NCI-H526 (cell line): Measurements from ENCODE around the gene COMTD1.
"Not testable (repeated sequence)": the region's sequence is repeated elsewhere in the genome, so short reads cannot be mapped to it uniquely, and the experiment has no call there.

ENCODE experiments used
- DNase-seq, 2 experiments: peaks; one replicate each; lab custom pipeline; 2025; lab: John Stamatoyannopoulos, UW

Gene COMTD1

DNA sequence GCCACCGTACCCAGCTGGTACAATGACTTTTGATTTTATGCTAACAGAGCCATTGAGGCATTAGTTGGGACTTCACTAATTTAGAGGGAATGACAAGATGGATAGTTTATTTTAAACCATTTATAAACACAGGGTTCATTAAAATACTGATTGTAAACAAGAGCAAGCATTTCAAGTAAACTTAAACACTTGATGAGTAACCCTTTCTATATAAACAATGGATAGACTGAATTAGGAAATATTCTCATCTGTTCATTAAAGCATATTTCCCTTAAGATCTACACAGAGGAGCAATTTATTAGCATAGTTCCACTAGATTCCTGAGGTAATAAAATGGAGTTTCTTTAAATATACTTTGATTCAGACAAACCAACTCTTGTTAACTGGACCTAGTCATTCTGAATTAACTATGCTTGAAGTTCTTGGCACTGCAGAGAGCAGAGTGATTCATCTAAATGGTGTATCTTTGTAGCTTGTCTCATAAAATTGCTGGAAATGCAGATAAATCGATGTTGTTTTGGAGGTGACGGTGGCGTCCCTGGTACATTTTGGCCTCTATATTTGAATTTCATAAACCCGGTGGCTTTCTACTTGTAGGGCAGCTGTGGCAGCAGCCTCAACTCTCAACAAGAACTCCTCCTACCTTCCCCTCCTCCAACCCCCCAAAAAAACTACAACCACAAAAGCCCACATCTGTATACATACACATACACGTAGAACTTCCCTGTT is 40.6 kb downstream of the COMTD1 start:
- DNase-seq = no peak

GRCh38 chr10:75194625-75195024 is 41.1 kb downstream of the COMTD1 start:
- not testable (repeated sequence) for DNase-seq

GRCh38 chr10:75191821-75192568 is 43.8 kb downstream of the COMTD1 start:
- DNase-seq = no peak

- no peak for DNase-seq
These were observed 46.3 kb downstream of the COMTD1 start for GRCh38 chr10:75189266-75190096.

DNA sequence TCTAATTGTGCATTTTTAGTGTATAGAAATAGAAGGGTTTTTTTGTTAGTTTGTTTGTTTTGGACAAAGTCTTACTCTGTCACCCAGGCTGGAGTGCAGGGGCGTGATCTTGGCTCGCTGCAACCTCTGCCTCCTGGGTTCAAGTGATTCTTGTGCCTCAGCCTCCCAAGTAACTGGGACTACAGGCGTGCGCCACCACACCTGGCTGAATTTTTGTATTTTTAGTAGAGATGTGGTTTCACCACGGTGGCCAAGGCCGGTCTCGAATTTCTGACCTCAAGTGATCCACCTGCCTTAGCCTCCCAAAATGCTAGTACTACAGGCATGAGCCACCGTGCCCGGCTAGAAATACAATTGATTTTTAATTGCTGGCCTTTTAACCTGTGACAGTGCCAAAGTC is 47.2 kb downstream of the COMTD1 start:
- not testable (repeated sequence) for DNase-seq

DNA sequence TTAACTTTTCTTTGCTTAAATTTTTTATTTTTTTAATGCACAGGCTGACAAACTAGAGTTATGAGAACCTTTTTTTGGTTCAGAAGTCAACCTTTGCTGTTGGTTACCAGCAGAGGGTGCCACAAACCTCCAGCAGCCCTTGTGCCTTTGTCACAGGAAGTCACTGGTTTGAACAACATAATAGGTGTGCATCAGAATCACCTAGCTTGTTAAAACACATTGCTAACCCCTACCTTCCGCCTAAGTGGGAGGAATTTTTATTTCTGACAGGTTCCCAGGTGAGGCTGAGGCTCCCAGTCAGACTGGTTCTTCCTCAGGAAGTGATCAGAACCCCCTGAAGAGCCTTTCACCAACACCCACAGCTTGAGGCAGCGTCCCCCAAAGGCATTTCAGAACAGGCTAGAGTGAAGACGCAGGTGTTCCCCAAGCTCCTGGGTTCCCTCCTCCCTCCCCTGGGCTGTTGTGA is 47.8 kb downstream of the COMTD1 start:
- peak in 1 of 2 experiments; percentile 51 for DNase-seq

- no peak for DNase-seq
These were observed 49.4 kb downstream of the COMTD1 start for GRCh38 chr10:75186310-75186709.
